ENCODE results near the gene INCENP. TPM values are rescaled to one million over a fixed set of nuclear protein-coding genes. Genes with fewer than 3 reads are reported as not detected.

INCENP gene
- total RNA-seq, 2 experiments from 2014 or later = 103 to 183 TPM

- BruUV-seq (replicated peaks) = no TSS peak
- no peak for DNase-seq (ENCODE audit: low spot score)
- no peaks in the 10 kb centered on the region for H3K9me2 ChIP-seq (ENCODE audit: insufficient read depth, low read length)
- no peaks in the 10 kb centered on the region for H3K79me2 ChIP-seq (ENCODE audit: insufficient read depth, low read depth, low read length)
- no peak overlapping the region for H2AFZ ChIP-seq (ENCODE audit: low read length)
- H3K36me3 ChIP-seq (ENCODE audit: insufficient read depth, low read length) = peaks cover 13% of the 10 kb centered on the region
- TF ChIP-seq EZH2phosphoT487 (IDR thresholded peaks at IDR 0.05; ENCODE audit: borderline replicate concordance, low read depth, low read length) = no peak
- TF ChIP-seq CTCF (conservative IDR thresholded peaks at IDR 0.05; ENCODE audit: low read length) = no peak
- ChIA-PET CTCF (ENCODE audit: unreplicated experiment) (no interaction called here), POLR2A (interaction anchor here (0.9 kb wide), 1 partner anchor 164 kb away, joined by 3 read pairs; no protein-coding TSS in a partner anchor)
- H3K4me1 ChIP-seq (ENCODE audit: insufficient read depth, low read length, poor library complexity, severe bottlenecking) = no peaks in the 10 kb centered on the region
- no peaks in the 10 kb centered on the region for H3K9me3 ChIP-seq (ENCODE audit: low read length)
- H3K4me3 ChIP-seq (ENCODE audit: low read depth, low read length, poor library complexity, severe bottlenecking) = no peak overlapping the region
- H3K4me2 ChIP-seq (ENCODE audit: low read length) = no peak overlapping the region
- H3K27ac ChIP-seq (ENCODE audit: low read depth, low read length, poor library complexity, severe bottlenecking) = no peak overlapping the region
- H4K20me1 ChIP-seq (ENCODE audit: insufficient read depth, low read length) = no peaks in the 10 kb centered on the region
- intact Hi-C loops (cut with micrococcal nuclease; ENCODE audit: unreplicated experiment) = no loop called here
Observed at GRCh38 chr11:62157603-62158002, 33.8 kb downstream of the INCENP start.

GRCh38 chr11:62166371-62166770, 42.6 kb downstream of the INCENP start:
- Histone ChIP-seq H3K4me2 (ENCODE audit: low read length) (no peak overlapping the region), H3K79me2 (ENCODE audit: insufficient read depth, low read depth, low read length) (no peaks in the 10 kb centered on the region), H2AFZ (ENCODE audit: low read length) (no peak overlapping the region), H3K9me3 (ENCODE audit: low read length) (no peaks in the 10 kb centered on the region), H3K27ac (ENCODE audit: low read depth, low read length, poor library complexity, severe bottlenecking) (no peak overlapping the region), H3K4me3 (ENCODE audit: low read depth, low read length, poor library complexity, severe bottlenecking) (no peak overlapping the region), H3K36me3 (ENCODE audit: insufficient read depth, low read length) (no peaks in the 10 kb centered on the region), H4K20me1 (ENCODE audit: insufficient read depth, low read length) (no peaks in the 10 kb centered on the region), H3K9me2 (ENCODE audit: insufficient read depth, low read length) (no peaks in the 10 kb centered on the region), H3K4me1 (ENCODE audit: insufficient read depth, low read length, poor library complexity, severe bottlenecking) (no peaks in the 10 kb centered on the region)
- BruUV-seq (replicated peaks) = no TSS peak
- CTCF ChIA-PET (ENCODE audit: unreplicated experiment) = no interaction called here
- POLR2A ChIA-PET = no interaction called here
- intact Hi-C loops (cut with micrococcal nuclease; ENCODE audit: unreplicated experiment) = no loop called here
- DNase-seq (ENCODE audit: low spot score) = no peak
- TF ChIP-seq CTCF (conservative IDR thresholded peaks at IDR 0.05; ENCODE audit: low read length) (no peak), EZH2phosphoT487 (IDR thresholded peaks at IDR 0.05; ENCODE audit: borderline replicate concordance, low read depth, low read length) (no peak)

GRCh38 chr11:62169448-62169847, 45.6 kb downstream of the INCENP start:
- Histone ChIP-seq H3K4me2 (ENCODE audit: low read length) (no peak overlapping the region), H3K27ac (ENCODE audit: low read depth, low read length, poor library complexity, severe bottlenecking) (no peak overlapping the region), H3K9me2 (ENCODE audit: insufficient read depth, low read length) (no peaks in the 10 kb centered on the region), H3K4me1 (ENCODE audit: insufficient read depth, low read length, poor library complexity, severe bottlenecking) (no peaks in the 10 kb centered on the region), H3K9me3 (ENCODE audit: low read length) (no peaks in the 10 kb centered on the region), H4K20me1 (ENCODE audit: insufficient read depth, low read length) (no peaks in the 10 kb centered on the region), H2AFZ (ENCODE audit: low read length) (no peak overlapping the region), H3K4me3 (ENCODE audit: low read depth, low read length, poor library complexity, severe bottlenecking) (no peak overlapping the region), H3K36me3 (ENCODE audit: insufficient read depth, low read length) (no peaks in the 10 kb centered on the region), H3K79me2 (ENCODE audit: insufficient read depth, low read depth, low read length) (no peaks in the 10 kb centered on the region)
- no peak for DNase-seq (ENCODE audit: low spot score)
- POLR2A ChIA-PET = interaction anchor here (0.5 kb wide), 1 partner anchor 136 kb away, joined by 3 read pairs; no protein-coding TSS in a partner anchor
- no TSS peak for BruUV-seq (replicated peaks)
- TF ChIP-seq EZH2phosphoT487 (IDR thresholded peaks at IDR 0.05; ENCODE audit: borderline replicate concordance, low read depth, low read length) = no peak
- TF ChIP-seq CTCF (conservative IDR thresholded peaks at IDR 0.05; ENCODE audit: low read length) = no peak
- intact Hi-C loops (cut with micrococcal nuclease; ENCODE audit: unreplicated experiment) = no loop called here
- CTCF ChIA-PET (ENCODE audit: unreplicated experiment) = no interaction called here

Data from OCI-LY7 (cell line).